Heart left ventricle (tissue), 13 donors: ENCODE measurements around the gene FAM163A.

Source experiments
- CTCF ChIP-seq, 12 donors: fragments of 200-600 bp; sonication (generic) in 4 of 12; IDR thresholded peaks; one replicate each; pipeline versions ENCODE4 v1.5.0 to v1.8.0; 2018 to 2022; ENCODE audit warnings: antibody characterized with exemption in 12 of 12, mild to moderate bottlenecking in 5 of 12
- POLR2A ChIP-seq, 2 donors: fragments of 450-650 bp; IDR thresholded peaks; one replicate each; pipeline ENCODE4 v1.6.1; 2017; ENCODE audit warnings: antibody characterized with exemption in 2 of 2, mild to moderate bottlenecking in 2 of 2, moderate library complexity in 2 of 2
- donor health status: ischemic (EF 13 %, LVEDD 7.1; RV severe dilation, severe dysfunction).
- donor health status: DM: no; HTN: yes; CAD: no.
- donor health status: DM: no; HTN: no; CAD: no.
- donor health status: ischemic (EF 25% LVEDD 6.9; RV normal size, moderate dysfunction).
- donor health status: ischemic (EF 25% LVEDD 5.7; RV mildly dilated, moderate dysfunction).
- donor health status: ischemic (EF 35%, LVEDD 5.7; RV mildly dilated, moderate dysfunction).
- donor health status: nonischemic (EF 11% LVEDD 7.7; RV severe dilation, severe dysfunction).
- donor health status: DM: yes; HTN: yes; CAD: no.
- donor health status: PGD.
- donor health status: ischemic (EF 29% LVEDD 5.4; RV normal size, mild dysfunction).
- donor health status: nonischemic (EF 23%, LVEDD 6.1; RV moderate dilation, normal function).

- TF ChIP-seq POLR2A (IDR thresholded peaks at IDR 0.05) (no peak), CTCF (IDR thresholded peaks at IDR 0.05) (no peak)
Observed at GRCh38 chr1:179798864-179799516, 55.9 kb downstream of the FAM163A start.
